GM21528 (cell line): ENCODE results near the gene IFNA21.
"Not testable (repeated sequence)": the region's sequence is repeated elsewhere in the genome, so short reads cannot be mapped to it uniquely, and the experiment has no call there.

Source experiments
- ATAC-seq: cut with Tn5 transposase; IDR thresholded peaks from one replicate; pipeline ENCODE4 v1.9.1; 2021; ENCODE audit warnings: mild to moderate bottlenecking, moderate library complexity; ENCODE audit not compliant: unreplicated experiment, low FRiP score

Gene IFNA21

GRCh38 chr9:21166560-21166959 is at the start of gene IFNA21:
Gene IFNA21 (minus strand): TSS chr9:21166660. CDS start chr9:21166612, 48 bp downstream.
- ATAC-seq: not testable (repeated sequence)

GRCh38 chr9:21213411-21214326 is 47.2 kb upstream of the IFNA21 start:
- peak; percentile 81 for ATAC-seq

- ATAC-seq: not testable (repeated sequence)
These were observed 45.7 kb upstream of the IFNA21 start for GRCh38 chr9:21212160-21212559.

- ATAC-seq: not testable (repeated sequence)
These were observed 44.3 kb upstream of the IFNA21 start for GRCh38 chr9:21210782-21211181.

GRCh38 chr9:21210311-21210710 is 43.9 kb upstream of the IFNA21 start:
- ATAC-seq: no peak

GRCh38 chr9:21207043-21207442 is 40.6 kb upstream of the IFNA21 start, which contains the start of gene IFNA10:
Gene IFNA10 (minus strand): TSS chr9:21207143. CDS start chr9:21207097, 46 bp downstream.
- not testable (repeated sequence) for ATAC-seq

GRCh38 chr9:21205204-21205603 is 38.7 kb upstream of the IFNA21 start:
- ATAC-seq: no peak

GRCh38 chr9:21202105-21202504 is 35.6 kb upstream of the IFNA21 start, which contains the start of gene IFNA7:
Gene IFNA7 (minus strand): TSS chr9:21202205. CDS start chr9:21202165, 40 bp downstream.
- not testable (repeated sequence) for ATAC-seq

- ATAC-seq: peak; percentile 94
These were observed 28.7 kb upstream of the IFNA21 start for GRCh38 chr9:21194867-21195776.

GRCh38 chr9:21187487-21187886 is 21.0 kb upstream of the IFNA21 start, which contains the start of gene IFNA4:
Gene IFNA4 (minus strand): TSS chr9:21187587. CDS start chr9:21187531, 56 bp downstream.
- ATAC-seq: not testable (repeated sequence)

GRCh38 chr9:21182810-21183736 is 16.6 kb upstream of the IFNA21 start:
- peak; percentile 97 for ATAC-seq

- no peak for ATAC-seq
These were observed 8.2 kb upstream of the IFNA21 start for GRCh38 chr9:21174671-21175070.

GRCh38 chr9:21172156-21172555 is 5.7 kb upstream of the IFNA21 start:
- ATAC-seq: no peak

- no peak for ATAC-seq
These were observed 4.9 kb upstream of the IFNA21 start for GRCh38 chr9:21171351-21171750.

- no peak for ATAC-seq
These were observed 944 bp downstream of the IFNA21 start for GRCh38 chr9:21165516-21165915.

GRCh38 chr9:21160178-21160577 is 6.3 kb downstream of the IFNA21 start:
- ATAC-seq: peak; percentile 92

- no peak for ATAC-seq
These were observed 11.0 kb downstream of the IFNA21 start for GRCh38 chr9:21155501-21155900.

GRCh38 chr9:21154018-21154608 is 12.3 kb downstream of the IFNA21 start:
- ATAC-seq: peak; percentile 78

- peak; percentile 30 for ATAC-seq
These were observed 13.0 kb downstream of the IFNA21 start for GRCh38 chr9:21153336-21154017.
